Middle frontal gyrus (tissue), 1 donor: ENCODE results near the gene ZNF76.
A peak's percentile ranks its signal among the peaks of the same experiment; 100 is the strongest.

Source experiments
- DNase-seq: peaks from one replicate; pipeline ENCODE4 v3.0.0-alpha.2; 2015; ENCODE audit warnings: low spot score; ENCODE audit errors: extremely low spot score

ZNF76 gene

GRCh38 chr6:35259194-35259947, at the start of gene ZNF76:
Gene ZNF76, plus strand, starts transcription at chr6:35259735. Its CDS starts 21,417 bp downstream, at chr6:35281152.
- DNase-seq = peak; percentile 97

DNA sequence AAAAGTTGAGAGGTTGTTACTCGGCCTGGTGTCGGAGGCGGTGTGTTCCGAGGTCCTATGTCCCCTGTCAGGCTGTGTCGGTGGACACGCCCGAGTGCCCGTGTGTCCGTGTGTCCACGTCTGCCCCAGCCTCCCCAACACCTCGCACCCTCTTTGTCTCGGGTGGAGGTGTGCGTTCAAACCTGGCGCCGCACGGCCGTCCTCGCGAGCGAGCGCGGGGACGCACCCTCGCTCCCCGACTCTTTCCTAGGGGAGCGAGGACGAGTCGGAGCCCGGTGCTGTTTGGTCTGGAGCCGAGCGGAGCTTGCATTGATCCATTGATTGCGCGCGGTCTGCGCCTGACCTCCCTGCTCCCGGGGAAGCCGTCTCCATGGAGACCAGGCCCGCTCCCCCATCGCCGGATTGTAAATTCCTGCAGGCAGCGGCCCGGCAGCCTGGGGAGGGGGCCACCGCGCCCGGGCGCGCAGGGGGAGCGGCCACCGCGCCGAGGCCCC, 46.2 kb upstream of the ZNF76 start:
- DNase-seq = no peak

- DNase-seq = no peak
Measured at GRCh38 chr6:35213824-35214756, 45.4 kb upstream of the ZNF76 start, which contains the start of gene SCUBE3. Gene SCUBE3, plus strand, starts transcription at chr6:35213956. Its CDS starts 463 bp downstream, at chr6:35214419.

GRCh38 chr6:35214869-35215664, 44.5 kb upstream of the ZNF76 start:
- no peak for DNase-seq

- DNase-seq = no peak
Measured at GRCh38 chr6:35215665-35216411, 43.7 kb upstream of the ZNF76 start.

DNA sequence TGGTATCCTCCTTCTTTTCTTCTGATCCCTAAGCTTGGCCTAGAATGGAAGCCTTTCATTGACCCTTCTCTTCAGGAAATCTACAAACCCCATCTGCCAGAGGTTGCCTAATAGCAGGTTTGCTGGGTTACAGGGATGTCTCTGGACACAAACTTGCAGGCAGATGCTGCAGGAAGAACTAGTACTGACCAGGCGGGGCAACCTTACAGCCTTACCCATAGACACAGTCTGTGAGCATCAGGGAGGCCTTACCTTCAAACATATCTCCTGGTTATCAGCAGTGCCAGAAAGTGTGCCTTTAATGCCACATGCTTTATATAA, 43.2 kb upstream of the ZNF76 start:
- DNase-seq = no peak

GRCh38 chr6:35216851-35217811, 42.4 kb upstream of the ZNF76 start:
- DNase-seq = no peak

DNA sequence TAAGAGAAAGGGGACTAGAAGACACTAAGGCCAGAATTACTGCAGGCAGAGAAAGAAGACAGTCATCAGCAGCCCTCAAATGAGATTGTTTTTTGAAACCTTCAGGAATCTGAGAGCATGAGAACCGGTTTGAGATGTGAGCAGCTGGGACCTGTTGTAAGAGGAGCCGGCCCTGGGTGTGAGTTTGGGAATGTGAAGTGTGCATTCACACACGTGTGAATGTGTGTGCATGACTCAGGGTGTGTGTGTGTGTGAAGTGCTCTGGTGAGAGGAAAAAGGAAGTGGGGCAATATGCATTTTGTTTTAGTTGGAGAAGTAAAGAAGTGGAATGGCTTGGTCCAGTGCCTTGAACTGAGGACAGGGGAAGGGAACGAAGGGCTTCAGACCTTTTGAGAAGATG, 41.5 kb upstream of the ZNF76 start:
- no peak for DNase-seq

GRCh38 chr6:35218456-35218855, 41.1 kb upstream of the ZNF76 start:
- DNase-seq = no peak

GRCh38 chr6:35219683-35220326, 39.7 kb upstream of the ZNF76 start:
- no peak for DNase-seq

DNA sequence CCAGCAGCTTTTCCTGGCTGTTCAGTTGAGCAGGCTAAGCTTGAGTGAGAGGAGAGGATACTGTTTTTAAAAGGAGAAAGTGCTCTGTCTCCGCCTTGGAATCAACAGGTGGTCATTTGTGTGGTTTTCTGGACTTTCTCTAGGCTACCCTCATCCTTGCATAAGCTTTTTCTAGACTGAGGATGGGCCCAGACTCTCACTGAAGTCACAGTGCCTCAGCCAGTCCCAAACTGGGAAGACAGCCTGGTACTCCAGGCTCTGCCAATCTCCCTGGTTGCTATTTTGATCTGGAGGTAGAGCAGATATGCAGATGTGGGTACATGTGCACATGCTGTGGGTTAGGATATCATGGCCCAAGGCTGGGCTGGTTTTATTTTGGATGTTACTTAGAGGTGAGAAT, 38.8 kb upstream of the ZNF76 start:
- no peak for DNase-seq

DNA sequence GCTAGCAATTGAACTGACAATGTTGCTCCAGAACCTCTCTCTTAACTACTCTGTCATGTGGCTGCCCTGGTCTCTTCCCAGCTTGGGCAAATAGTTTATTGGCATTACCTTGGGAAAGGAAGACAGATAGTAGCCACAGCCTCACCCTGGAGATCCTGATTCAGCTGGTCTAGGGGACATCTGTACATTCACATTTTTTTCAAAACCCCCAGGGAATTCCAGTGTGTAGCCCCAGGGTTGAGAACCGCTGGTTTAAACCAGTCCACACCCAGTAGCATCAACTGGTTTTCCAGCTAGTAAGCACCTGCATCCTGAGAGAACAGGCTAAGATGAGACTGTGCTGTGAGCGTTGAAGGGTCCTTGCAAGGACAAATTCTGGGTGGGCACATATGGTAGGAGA, 36.1 kb upstream of the ZNF76 start:
- no peak for DNase-seq

DNA sequence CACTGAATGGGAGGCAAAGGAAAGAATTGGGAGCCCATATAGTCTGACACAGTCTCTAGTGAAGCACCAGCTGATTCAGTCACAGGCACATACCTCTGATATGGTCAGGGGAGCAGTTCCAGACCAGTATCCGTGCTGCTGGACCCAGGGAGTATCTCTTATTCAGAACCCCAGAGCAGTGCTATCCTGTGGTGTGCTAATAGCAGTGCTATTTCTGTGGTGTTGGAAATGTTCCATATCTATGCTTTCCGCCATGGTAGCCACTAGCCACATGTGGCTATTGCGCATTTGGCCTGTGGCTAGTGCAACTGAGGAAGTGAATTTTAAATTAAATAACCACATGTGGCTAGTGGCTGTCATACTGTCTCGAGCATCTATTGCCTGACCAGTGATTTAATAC, 34.8 kb upstream of the ZNF76 start:
- DNase-seq = no peak

DNA sequence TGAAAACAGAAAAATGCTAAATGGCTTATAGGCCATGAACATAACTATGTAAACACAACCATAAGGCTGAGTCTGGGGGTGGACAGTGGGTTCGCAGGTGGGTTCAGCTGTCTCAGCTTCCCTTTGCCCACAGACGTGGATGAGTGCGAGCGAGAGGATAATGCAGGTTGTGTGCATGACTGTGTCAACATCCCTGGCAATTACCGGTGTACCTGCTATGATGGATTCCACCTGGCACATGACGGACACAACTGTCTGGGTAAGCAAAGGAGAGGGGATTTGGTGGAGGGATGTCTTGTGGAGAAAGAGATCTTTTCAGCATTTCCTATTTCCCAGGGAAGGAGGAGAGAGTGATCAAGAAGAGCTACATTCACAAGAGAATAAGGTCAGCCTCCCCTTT, 31.1 kb upstream of the ZNF76 start:
- DNase-seq = no peak

- no peak for DNase-seq
Measured at GRCh38 chr6:35229304-35229703, 30.2 kb upstream of the ZNF76 start.

DNA sequence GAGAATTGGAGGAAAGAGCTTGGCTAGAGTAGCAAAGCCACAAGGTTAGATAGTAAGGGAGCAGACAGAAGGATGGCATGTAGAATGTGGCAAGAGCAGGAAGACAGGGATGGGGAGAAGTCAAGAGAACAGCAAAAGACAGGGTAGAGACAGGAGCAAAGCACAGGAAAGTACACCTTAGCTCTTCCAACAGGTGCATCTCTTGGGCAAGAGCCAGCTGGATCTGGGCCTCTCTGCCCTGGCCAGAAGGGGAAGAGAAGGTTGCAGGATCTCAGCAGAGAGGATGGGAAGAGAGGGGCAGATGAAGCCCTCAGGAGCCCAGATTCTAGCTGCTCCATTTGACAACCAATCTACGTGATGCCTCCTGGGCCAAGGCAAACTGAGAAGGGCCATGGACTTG, 29.0 kb upstream of the ZNF76 start:
- DNase-seq = no peak

- DNase-seq = no peak
Measured at GRCh38 chr6:35230950-35231349, 28.6 kb upstream of the ZNF76 start.

GRCh38 chr6:35231563-35231962, 28.0 kb upstream of the ZNF76 start:
- no peak for DNase-seq

GRCh38 chr6:35234901-35235300, 24.6 kb upstream of the ZNF76 start:
- no peak for DNase-seq
